KOPT-K1 (cell line): ENCODE measurements around the gene TOLLIP.
A peak's percentile ranks its signal among the peaks of the same experiment; 100 is the strongest.

Experiments used
- H3K27ac ChIP-seq: fragments of 200-600 bp; sonication (generic); 2 replicates; pipeline ENCODE4 v1.5.1; 2016; ENCODE audit warnings: antibody characterized with exemption, mild to moderate bottlenecking, low read depth, low read length; ENCODE audit not compliant: poor library complexity, severe bottlenecking
- H3K36me3 ChIP-seq: fragments of 200-600 bp; sonication (generic); 2 replicates; pipeline ENCODE4 v1.5.1; 2017; ENCODE audit warnings: antibody characterized with exemption, mild to moderate bottlenecking, low read length, moderate library complexity; ENCODE audit not compliant: insufficient read depth
- H3K9me3 ChIP-seq: fragments of 200-600 bp; sonication (generic); 2 replicates; pipeline ENCODE4 v1.5.1; 2017; ENCODE audit warnings: antibody characterized with exemption, low read length, mild to moderate bottlenecking; ENCODE audit not compliant: insufficient read depth, poor library complexity, severe bottlenecking

The TOLLIP gene

GRCh38 chr11:1307998-1308742 lies 1.3 kb downstream of the TOLLIP start:
- Histone ChIP-seq H3K36me3 (peaks cover 11% of the 10 kb centered on the region; the same call in 1 of the 2 replicates), H3K9me3 (peaks cover 13% of the 10 kb centered on the region), H3K27ac (peak overlapping the region; percentile 89)

- Histone ChIP-seq H3K27ac (no peak overlapping the region), H3K9me3 (peaks cover 10% of the 10 kb centered on the region), H3K36me3 (peaks cover 11% of the 10 kb centered on the region; the same call in 1 of the 2 replicates)
Observed at GRCh38 chr11:1307163-1307870, 2.1 kb downstream of the TOLLIP start.

DNA sequence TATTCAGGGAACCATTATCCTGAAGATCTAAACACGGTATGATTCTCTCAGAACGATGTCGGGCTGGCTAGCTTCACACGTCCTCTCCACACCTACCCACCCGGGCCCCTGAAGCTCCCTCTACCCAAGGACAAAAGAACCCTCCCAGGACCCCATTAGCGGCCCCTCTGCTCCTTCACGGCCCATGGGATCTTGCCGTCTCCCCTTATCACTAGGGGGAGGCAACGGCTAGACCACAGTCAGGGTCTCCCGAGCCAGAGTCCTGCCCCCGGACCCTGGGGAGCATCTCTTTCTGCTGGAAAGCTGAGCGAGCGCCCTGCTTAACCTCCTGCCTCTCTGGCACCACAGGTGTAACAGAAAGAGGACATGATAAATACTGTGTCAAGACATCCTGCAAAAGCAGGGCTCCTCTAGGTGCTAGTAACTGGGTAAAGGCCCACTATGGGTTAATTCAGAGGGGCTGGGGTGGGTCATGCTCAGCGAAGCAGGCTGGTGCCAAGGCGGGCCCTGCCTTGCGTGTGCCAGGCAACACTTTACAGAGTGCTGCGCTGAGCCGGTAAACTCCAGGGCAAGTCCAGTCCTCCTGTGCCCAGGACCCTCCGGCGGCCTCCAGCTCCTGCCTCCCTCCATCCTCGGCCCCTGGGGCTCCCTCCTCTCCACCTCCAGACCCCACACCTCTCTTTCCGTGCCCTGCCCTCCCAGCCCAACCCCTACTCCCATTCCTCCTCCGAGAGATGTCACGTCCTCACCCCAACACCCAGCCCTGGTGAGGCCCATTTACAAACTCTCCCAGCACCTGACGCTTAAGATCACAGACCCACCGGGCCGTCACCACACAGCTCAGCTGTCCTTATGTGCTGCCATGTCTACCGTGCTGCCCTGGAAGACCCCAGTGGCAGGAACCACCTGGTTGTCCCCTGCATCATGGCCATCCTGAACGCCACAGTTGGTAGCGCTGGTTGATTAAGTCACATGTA lies 3.0 kb downstream of the TOLLIP start:
- H3K9me3 ChIP-seq: peaks cover 2% of the 10 kb centered on the region
- no peak overlapping the region for H3K27ac ChIP-seq
- H3K36me3 ChIP-seq: peaks cover 11% of the 10 kb centered on the region; the same call in 1 of the 2 replicates

GRCh38 chr11:1305501-1306056 lies 3.9 kb downstream of the TOLLIP start:
- Histone ChIP-seq H3K36me3 (peaks cover 11% of the 10 kb centered on the region; the same call in 1 of the 2 replicates), H3K9me3 (no peaks in the 10 kb centered on the region), H3K27ac (no peak overlapping the region)

DNA sequence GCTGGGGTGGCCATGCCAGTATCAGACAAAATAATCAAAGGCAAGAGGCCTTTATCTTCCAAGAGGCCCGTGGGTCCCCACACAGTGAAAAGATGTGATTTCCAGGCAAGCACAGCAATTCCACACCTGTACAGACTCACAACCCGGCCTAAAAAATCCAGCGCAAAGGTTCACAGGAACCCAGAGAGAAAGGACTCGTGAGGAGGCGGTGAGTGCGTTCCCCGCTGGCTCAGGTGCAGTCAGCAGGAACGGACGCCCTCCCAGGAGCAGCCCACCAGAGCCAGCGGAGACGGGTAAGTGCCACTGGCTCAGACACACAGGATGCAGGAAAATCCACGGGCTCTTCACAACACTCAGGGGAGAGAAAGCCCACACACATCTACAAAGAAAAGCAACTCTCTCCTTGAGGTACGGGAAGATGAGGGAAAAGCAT lies 4.4 kb downstream of the TOLLIP start:
- no peaks in the 10 kb centered on the region for H3K9me3 ChIP-seq
- H3K27ac ChIP-seq: no peak overlapping the region
- peaks cover 11% of the 10 kb centered on the region; the same call in 1 of the 2 replicates for H3K36me3 ChIP-seq

DNA sequence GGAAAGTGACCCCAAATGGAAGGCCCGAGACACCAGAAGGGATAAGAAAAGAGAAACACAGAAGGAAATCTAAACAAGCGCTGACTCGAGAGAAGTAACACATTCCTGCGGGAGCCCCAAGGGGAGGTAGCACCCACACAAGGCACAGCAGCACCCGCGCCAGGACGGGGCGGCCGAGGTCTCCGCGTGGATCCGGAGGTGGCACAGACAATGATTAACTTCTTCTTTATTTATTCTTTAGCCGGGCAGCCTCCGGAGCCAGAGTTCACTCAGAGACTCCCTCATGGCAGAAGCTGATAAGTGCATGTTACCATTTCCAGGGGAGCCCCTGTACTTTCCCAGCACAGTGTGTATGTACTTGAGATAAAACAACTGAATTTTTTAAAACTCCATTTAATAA lies 5.1 kb downstream of the TOLLIP start:
- Histone ChIP-seq H3K36me3 (peaks cover 11% of the 10 kb centered on the region; the same call in 1 of the 2 replicates), H3K27ac (no peak overlapping the region), H3K9me3 (no peaks in the 10 kb centered on the region)

DNA sequence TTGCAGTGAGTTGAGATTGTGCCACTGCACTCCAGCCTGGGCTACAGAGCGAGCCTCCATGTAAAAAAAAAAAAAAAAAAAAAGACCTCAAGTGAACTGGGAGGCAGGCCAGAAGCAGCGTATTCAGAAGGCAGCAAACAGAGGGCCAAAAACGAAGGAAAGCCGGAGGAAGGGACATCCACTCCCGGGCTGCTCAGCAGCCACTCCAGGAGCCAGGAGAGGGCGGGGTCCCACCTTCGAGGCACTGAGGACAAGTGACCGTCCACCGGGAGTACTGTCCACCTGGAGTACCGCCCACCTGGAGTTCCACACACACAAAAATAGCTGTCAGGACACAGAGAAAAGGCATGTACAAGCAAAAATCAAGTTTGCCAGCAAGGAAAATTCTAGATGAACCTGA lies 5.5 kb downstream of the TOLLIP start:
- Histone ChIP-seq H3K36me3 (peaks cover 11% of the 10 kb centered on the region; the same call in 1 of the 2 replicates), H3K27ac (no peak overlapping the region), H3K9me3 (no peaks in the 10 kb centered on the region)

DNA sequence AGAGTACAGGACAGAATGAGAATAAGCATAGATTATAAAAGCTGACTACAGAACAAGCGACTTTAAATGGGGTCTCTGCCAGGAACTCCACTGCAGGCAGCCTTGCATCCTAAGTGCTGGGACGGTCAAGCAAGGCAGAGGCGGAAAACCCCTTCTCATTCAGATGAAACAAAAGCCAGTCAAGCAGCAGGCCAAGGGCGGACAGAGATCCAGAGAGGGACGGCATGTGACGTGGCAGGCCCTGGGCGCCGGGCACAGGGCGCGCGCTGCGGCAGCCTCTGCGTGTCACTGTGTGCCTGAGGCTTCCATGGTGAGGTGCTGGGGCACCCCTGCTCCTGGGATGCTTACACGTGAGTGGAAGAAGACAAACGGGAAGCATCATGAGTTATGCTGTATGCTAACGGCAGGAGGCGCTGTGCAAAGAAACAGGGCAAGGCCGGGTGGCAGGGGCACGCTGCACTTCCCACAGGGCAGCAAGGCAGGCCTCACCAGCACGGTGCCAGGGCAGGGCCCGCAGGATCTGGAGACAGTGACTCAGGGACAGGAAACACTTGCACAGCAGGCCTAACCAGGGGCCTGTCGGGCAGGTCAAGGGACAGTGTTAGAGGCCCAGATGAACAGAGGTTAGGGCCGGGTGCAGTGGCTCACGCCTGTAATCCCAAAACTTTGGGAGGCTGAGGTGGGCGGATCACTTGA lies 6.2 kb downstream of the TOLLIP start:
- no peak overlapping the region for H3K27ac ChIP-seq
- peaks cover 11% of the 10 kb centered on the region; the same call in 1 of the 2 replicates for H3K36me3 ChIP-seq
- no peaks in the 10 kb centered on the region for H3K9me3 ChIP-seq

DNA sequence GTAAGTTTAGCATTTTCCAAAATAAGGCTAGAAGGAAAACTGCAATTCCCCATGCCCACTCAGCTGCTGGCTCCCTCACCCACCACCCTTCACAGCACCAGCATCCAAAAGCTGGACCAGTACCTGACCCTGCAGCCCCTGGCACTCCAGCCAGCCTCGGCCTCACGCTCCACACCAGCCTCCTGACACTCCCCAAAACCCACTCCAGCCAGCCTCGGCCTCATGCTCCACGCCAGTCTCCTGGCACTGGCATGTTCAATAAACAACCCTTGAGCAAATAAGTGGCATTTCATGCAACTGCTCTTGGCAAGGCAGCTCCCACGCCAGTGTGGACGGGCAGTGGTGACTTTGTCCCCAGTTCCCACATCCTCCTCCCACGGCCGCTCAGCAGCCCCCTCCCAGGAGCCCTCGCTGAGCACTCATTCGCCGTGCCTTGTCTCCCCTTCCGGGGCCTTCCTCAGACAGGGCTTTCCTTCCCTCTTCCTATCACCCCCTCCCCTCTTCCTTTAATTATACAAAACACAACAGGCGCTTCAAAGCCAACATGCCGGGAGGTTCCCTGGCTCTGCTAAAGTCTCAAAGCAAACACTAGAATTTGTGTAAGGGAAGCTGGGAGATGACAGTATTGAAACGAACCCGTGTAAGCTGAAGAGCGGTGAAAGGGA lies 6.8 kb downstream of the TOLLIP start:
- peaks cover 13% of the 10 kb centered on the region; the same call in 1 of the 2 replicates for H3K36me3 ChIP-seq
- H3K27ac ChIP-seq: no peak overlapping the region
- no peaks in the 10 kb centered on the region for H3K9me3 ChIP-seq

- Histone ChIP-seq H3K9me3 (no peaks in the 10 kb centered on the region), H3K27ac (no peak overlapping the region), H3K36me3 (peaks cover 16% of the 10 kb centered on the region; the same call in 1 of the 2 replicates)
Observed at GRCh38 chr11:1302041-1302460, 7.4 kb downstream of the TOLLIP start.

DNA sequence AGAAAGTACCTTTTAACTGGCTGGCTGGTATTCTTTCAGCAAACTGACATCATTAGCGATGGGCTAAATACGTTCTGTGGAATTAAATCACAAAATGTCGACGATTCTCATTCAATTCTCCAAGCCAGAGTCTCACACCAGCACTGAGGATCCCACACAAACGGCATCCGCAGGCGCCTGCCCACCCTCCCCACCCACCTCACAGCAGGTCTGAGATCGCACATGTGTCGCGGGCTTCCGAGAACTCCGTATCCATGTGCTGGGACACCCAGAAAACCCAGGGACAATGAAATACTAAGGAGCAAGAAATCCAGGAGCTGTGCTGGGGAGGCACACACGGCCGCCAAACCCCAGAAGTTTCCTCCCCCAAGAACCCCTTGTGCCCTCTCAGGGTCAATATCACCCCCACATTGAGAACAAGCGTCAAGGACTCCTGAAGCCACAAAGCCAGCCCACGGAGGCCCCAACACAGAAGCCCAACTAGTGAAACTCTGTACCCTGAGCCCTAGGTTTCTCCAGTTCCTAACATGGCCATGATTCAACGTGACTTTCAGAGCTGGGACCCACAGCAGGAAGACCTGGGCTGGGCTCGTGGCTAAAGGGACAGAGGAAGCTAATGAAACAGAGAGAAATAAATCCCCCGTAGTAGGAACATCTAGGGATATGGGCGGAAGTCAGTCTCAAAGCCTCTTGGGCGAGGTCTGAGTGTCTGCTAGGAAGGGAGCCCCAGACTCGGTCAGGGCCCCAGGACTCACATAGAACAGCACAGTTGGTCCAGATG lies 8.0 kb downstream of the TOLLIP start:
- H3K27ac ChIP-seq: no peak overlapping the region
- H3K36me3 ChIP-seq: peaks cover 16% of the 10 kb centered on the region; the same call in 1 of the 2 replicates
- H3K9me3 ChIP-seq: no peaks in the 10 kb centered on the region

DNA sequence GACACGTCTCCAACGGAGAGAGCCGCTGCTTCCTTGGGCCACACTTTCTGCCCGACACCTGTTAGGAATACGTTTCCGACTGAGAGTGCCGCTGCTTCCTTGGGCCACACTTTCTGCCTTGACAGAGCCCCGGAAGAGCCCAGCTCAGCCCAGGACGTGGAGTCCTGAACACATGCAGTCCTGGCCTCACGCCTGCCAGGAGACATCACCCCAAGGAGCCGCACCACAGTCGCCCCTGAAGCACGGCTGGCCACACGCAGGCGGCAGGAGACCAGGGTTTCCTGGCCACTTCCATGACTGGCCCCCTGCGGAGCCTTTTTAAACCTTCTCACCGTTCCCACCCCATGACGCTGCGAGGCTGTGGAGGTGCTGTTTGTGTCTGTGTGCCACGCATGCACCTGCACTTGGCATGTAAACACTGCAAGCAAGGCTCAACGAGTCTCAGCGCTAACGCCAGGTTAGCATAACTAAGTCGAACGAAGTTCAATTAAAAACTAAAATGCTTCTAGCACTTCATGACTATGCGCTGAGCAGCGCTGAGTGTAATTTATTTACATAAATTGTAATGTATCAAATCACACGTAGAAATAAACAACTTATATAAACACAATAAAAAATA lies 8.8 kb downstream of the TOLLIP start:
- Histone ChIP-seq H3K27ac (no peak overlapping the region), H3K36me3 (peaks cover 14% of the 10 kb centered on the region; the same call in 1 of the 2 replicates), H3K9me3 (no peaks in the 10 kb centered on the region)
